Skin of body (tissue), 3 donors: ENCODE measurements around the gene CCDC136. TPM values are rescaled to one million over a fixed set of nuclear protein-coding genes. Genes with fewer than 3 reads are reported as not detected.
A peak's percentile ranks its signal among the peaks of the same experiment; 100 is the strongest.

Experiments
- DNase-seq: peaks from one replicate; lab custom pipeline; 2025; lab: John Stamatoyannopoulos, UW
- small RNA-seq: library from RNA; depleted of rRNA; stranded (forward); fragments of <200 nt; gene quantifications from one replicate; pipeline ENCODE3, GENCODE V24; 2014; ENCODE audit warnings: low replicate concordance
- total RNA-seq: library from RNA; depleted of rRNA; stranded (reverse); fragments of >200 nt; gene quantifications from one replicate; pipeline ENCODE4 v1.2.3, GENCODE V29; 2014

CCDC136 gene
- total RNA-seq, 1 donor from 2014 or later, result 6.1 TPM

GRCh38 chr7:128862571-128863432 lies 71.0 kb downstream of the CCDC136 start, which contains the start of gene ATP6V1F:
Gene ATP6V1F (plus strand): TSS chr7:128862856. CDS start chr7:128862905, 49 bp downstream.
- peak; percentile 97 for DNase-seq

- DNase-seq, result peak; percentile 33
Measured at GRCh38 chr7:128863433-128863989, 71.7 kb downstream of the CCDC136 start.

GRCh38 chr7:128865303-128865702 lies 73.5 kb downstream of the CCDC136 start:
- DNase-seq, result no peak

GRCh38 chr7:128865996-128866877 lies 74.5 kb downstream of the CCDC136 start:
- no peak for DNase-seq

- no peak for DNase-seq
Measured at GRCh38 chr7:128867241-128867640, 75.5 kb downstream of the CCDC136 start.

GRCh38 chr7:128867842-128868623 lies 76.3 kb downstream of the CCDC136 start:
- DNase-seq, result peak; percentile 14

- peak; percentile 4 for DNase-seq
Measured at GRCh38 chr7:128868624-128869137, 76.9 kb downstream of the CCDC136 start.

- peak; percentile 16 for DNase-seq
Measured at GRCh38 chr7:128869138-128869943, 77.6 kb downstream of the CCDC136 start.

GRCh38 chr7:128869944-128870285 lies 78.1 kb downstream of the CCDC136 start:
- no peak for DNase-seq

- DNase-seq, result no peak
Measured at GRCh38 chr7:128871050-128871449, 79.3 kb downstream of the CCDC136 start.

Small RNA genes within 50 kb of the gene (small RNA-seq; reads per million reads assigned to genes)
- gene RN7SL81P, result not detected

Other genes starting within 250 kb of the CCDC136 start
- 0.30 TPM for gene GARIN1A, start 119.7 kb upstream of the CCDC136 start, total RNA-seq
- 147 TPM for gene CALU, start 52.6 kb upstream of the CCDC136 start, total RNA-seq
- not detected for gene OPN1SW, start 16.2 kb upstream of the CCDC136 start, total RNA-seq
- gene FLNC, start 38.4 kb downstream of the CCDC136 start, total RNA-seq, result 106 TPM
- 48.0 TPM for gene ATP6V1F, start 70.9 kb downstream of the CCDC136 start, total RNA-seq
- gene KCP, start 118.7 kb downstream of the CCDC136 start, total RNA-seq, result 1.4 TPM
- gene IRF5, start 146.0 kb downstream of the CCDC136 start, total RNA-seq, result 4.2 TPM